Transverse colon (tissue), 4 donors: Measurements from ENCODE around the gene CYP4F22. TPM values are rescaled to one million over a fixed set of nuclear protein-coding genes. Genes with fewer than 3 reads are reported as not detected.
"Not testable (repeated sequence)": the region's sequence is repeated elsewhere in the genome, so short reads cannot be mapped to it uniquely, and the experiment has no call there.

Experiments used
- DNase-seq: peaks from one replicate; pipeline ENCODE4 v3.0.0-alpha.2; 2019
- H3K27ac ChIP-seq, 4 donors: fragments of 200-600 bp; sonication (generic); 2 replicates each; pipeline ENCODE4 v1.5.1; 2016 to 2018; ENCODE audit warnings: inconsistent platforms in 4 of 4
- H3K27me3 ChIP-seq: fragments of 200-600 bp; sonication (generic); 2 replicates; pipeline ENCODE4 v1.5.1; 2017; ENCODE audit warnings: inconsistent platforms
- H3K36me3 ChIP-seq, 4 donors: fragments of 200-600 bp; sonication (generic); 2 replicates each; pipeline ENCODE4 v1.5.1; 2017 to 2019; ENCODE audit warnings: inconsistent platforms in 4 of 4
- H3K4me1 ChIP-seq, 4 donors: fragments of 200-600 bp; sonication (generic); 2 replicates each; pipeline ENCODE4 v1.5.1; 2017 to 2020; ENCODE audit warnings: inconsistent platforms in 4 of 4
- H3K4me3 ChIP-seq, 4 donors: fragments of 200-600 bp; sonication (generic); 1 replicate in 1 of 4; 2 replicates in 3 of 4; pipeline versions ENCODE4 v1.5.1 to v1.6.1; 2017 to 2019; ENCODE audit warnings: inconsistent platforms in 4 of 4
- H3K9me3 ChIP-seq, 2 donors: fragments of 200-600 bp; sonication (generic); 2 replicates each; pipeline ENCODE4 v1.5.1; 2017 to 2019; ENCODE audit warnings: inconsistent platforms in 2 of 2
- CTCF ChIP-seq, 5 experiments: fragments of 200-600 bp in 3 of 5; fragments of 450-650 bp in 2 of 5; sonication (generic) in 3 of 5; IDR thresholded peaks; 1 replicate in 2 of 5; 2 replicates in 3 of 5; pipeline ENCODE4 v1.5.1; 2016 to 2017; ENCODE audit warnings: antibody characterized with exemption in 5 of 5, inconsistent platforms in 3 of 5, mild to moderate bottlenecking in 2 of 5, moderate library complexity in 1 of 5
- EP300 ChIP-seq: sonication (generic); formaldehyde crosslinking; IDR thresholded peaks from one replicate; pipeline ENCODE4 v1.6.1; 2017; ENCODE audit warnings: antibody characterized with exemption, low read depth
- POLR2A ChIP-seq: fragments of 450-650 bp; IDR thresholded peaks from one replicate; pipeline ENCODE4 v1.6.1; 2016; ENCODE audit warnings: antibody characterized with exemption, mild to moderate bottlenecking, moderate library complexity
- POLR2AphosphoS5 ChIP-seq, 3 donors: sonication (generic); formaldehyde crosslinking; IDR thresholded peaks; one replicate each; pipeline ENCODE4 v1.6.1; 2016; ENCODE audit warnings: antibody characterized with exemption in 3 of 3
- WGBS, 2 donors: methylation state at CpG; one replicate each; pipeline ENCODE4 v1.1.5; 2018; ENCODE audit warnings: low coverage in 1 of 2; 5-methylcytosine and 5-hydroxymethylcytosine counted together
- in situ Hi-C, 4 donors: fragments of 200-750 bp; cut with MboI; loops; one replicate each; pipeline versions ENCODE4 v1.15.0 to v1.15.1; 2017; ENCODE audit warnings: low sequenced_read_pairs in 3 of 4, low pct_ligation_motif_present in 1 of 4, low pct_unique_long_range_greater_than_20kb in 1 of 4
- intact Hi-C: fragments of 100-400 bp; cut with DNase I; formaldehyde crosslinking; loops from one replicate; pipeline ENCODE4 v1.15.1; 2023; ENCODE audit warnings: low total_unique reads
- total RNA-seq, 4 donors: library from RNA; depleted of rRNA; stranded (reverse); fragments of >200 nt; gene quantifications; one replicate each; pipeline ENCODE4 v1.1.0, GENCODE V29; 2016

CYP4F22 gene
- total RNA-seq, 4 donors from 2014 or later = not detected

GRCh38 chr19:15587663-15588062 is 79.3 kb downstream of the CYP4F22 start:
- intact Hi-C loops (no loop called here), in situ Hi-C loops (no loop called here)
- H3K4me1 ChIP-seq = peaks cover 0 to 7% (median 0%) of the 10 kb centered on the region in 4 donors
- TF ChIP-seq POLR2A (no peak), POLR2AphosphoS5 (IDR thresholded peaks at IDR 0.05) (no peak), CTCF (IDR thresholded peaks at IDR 0.05) (no peak), EP300 (no peak)
- 73 to 83% methylated on average over 5 to 9 of the region's 9 CpGs for WGBS, 2 donors
- H3K36me3 ChIP-seq = no peaks in the 10 kb centered on the region
- H3K27ac ChIP-seq = no peak overlapping the region
- no peaks in the 10 kb centered on the region for H3K9me3 ChIP-seq
- DNase-seq = peak; percentile 16
- H3K4me3 ChIP-seq = no peak overlapping the region
- H3K27me3 ChIP-seq = peaks cover 22% of the 10 kb centered on the region

GRCh38 chr19:15588265-15588664 is 79.9 kb downstream of the CYP4F22 start:
- in situ Hi-C loops (no loop called here), intact Hi-C loops (no loop called here)
- no peak overlapping the region for H3K4me3 ChIP-seq
- H3K9me3 ChIP-seq = no peaks in the 10 kb centered on the region
- TF ChIP-seq POLR2AphosphoS5 (IDR thresholded peaks at IDR 0.05) = no peak
- TF ChIP-seq CTCF (IDR thresholded peaks at IDR 0.05) = no peak
- TF ChIP-seq POLR2A = no peak
- TF ChIP-seq EP300 = no peak
- 84% methylated on average over 1 of the region's 1 CpG; no CpG with 5 or more reads in 1 of the 2 donors for WGBS, 2 donors
- no peak for DNase-seq
- H3K4me1 ChIP-seq = peaks cover 0 to 7% (median 0%) of the 10 kb centered on the region in 4 donors
- H3K27ac ChIP-seq = no peak overlapping the region
- peaks cover 22% of the 10 kb centered on the region for H3K27me3 ChIP-seq
- no peaks in the 10 kb centered on the region for H3K36me3 ChIP-seq

GRCh38 chr19:15589760-15590451 is 81.6 kb downstream of the CYP4F22 start:
- no peak overlapping the region for H3K4me3 ChIP-seq
- H3K4me1 ChIP-seq = peaks cover 0 to under 1% (median 0%) of the 10 kb centered on the region in 4 donors
- H3K36me3 ChIP-seq = no peaks in the 10 kb centered on the region
- TF ChIP-seq POLR2AphosphoS5 (IDR thresholded peaks at IDR 0.05) = no peak
- no peak for TF ChIP-seq CTCF (IDR thresholded peaks at IDR 0.05)
- no peak for TF ChIP-seq POLR2A
- no peak for TF ChIP-seq EP300
- intact Hi-C loops (no loop called here), in situ Hi-C loops (no loop called here)
- no peak overlapping the region for H3K27ac ChIP-seq
- 89% methylated on average over 5 of the region's 5 CpGs; no CpG with 5 or more reads in 1 of the 2 donors for WGBS, 2 donors
- DNase-seq = no peak
- peaks cover 10% of the 10 kb centered on the region for H3K27me3 ChIP-seq
- no peaks in the 10 kb centered on the region for H3K9me3 ChIP-seq

- intact Hi-C loops (no loop called here), in situ Hi-C loops (no loop called here)
- Histone ChIP-seq H3K4me1 (no peaks in the 10 kb centered on the region), H3K9me3 (no peaks in the 10 kb centered on the region), H3K27ac (no peak overlapping the region), H3K27me3 (peaks cover 12% of the 10 kb centered on the region), H3K36me3 (no peaks in the 10 kb centered on the region), H3K4me3 (no peak overlapping the region)
- WGBS, 2 donors = 54 to 81% methylated on average over 2 to 4 of the region's 4 CpGs
- TF ChIP-seq CTCF (IDR thresholded peaks at IDR 0.05) = no peak
- no peak for TF ChIP-seq POLR2AphosphoS5 (IDR thresholded peaks at IDR 0.05)
- no peak for TF ChIP-seq EP300
- no peak for TF ChIP-seq POLR2A
- DNase-seq = no peak
These were observed 83.5 kb downstream of the CYP4F22 start for GRCh38 chr19:15591796-15592195.

- H3K27me3 ChIP-seq = peaks cover 12% of the 10 kb centered on the region
- intact Hi-C loops, H3K9me3 ChIP-seq, H3K4me1 ChIP-seq, H3K27ac ChIP-seq, in situ Hi-C loops, H3K36me3 ChIP-seq, H3K4me3 ChIP-seq, DNase-seq: not testable (repeated sequence)
- 30 to 32% methylated on average over 4 to 5 of the region's 5 CpGs for WGBS, 2 donors
These were observed 84.2 kb downstream of the CYP4F22 start for GRCh38 chr19:15592506-15592905.

GRCh38 chr19:15593766-15594165 is 85.4 kb downstream of the CYP4F22 start:
- H3K27me3 ChIP-seq = peaks cover 12% of the 10 kb centered on the region
- in situ Hi-C loops, H3K4me3 ChIP-seq, H3K27ac ChIP-seq, H3K9me3 ChIP-seq, H3K4me1 ChIP-seq, intact Hi-C loops, H3K36me3 ChIP-seq, DNase-seq: not testable (repeated sequence)
- 67 to 68% methylated on average over 3 to 4 of the region's 4 CpGs for WGBS, 2 donors
